Panc1 (cell line): Measurements from ENCODE around the gene ATP2B2.

Experiments used
- CTCF ChIP-seq: fragments of 450-650 bp; IDR thresholded peaks from 2 replicates; pipeline ENCODE4 v1.5.1; 2017; ENCODE audit warnings: mild to moderate bottlenecking
- POLR2AphosphoS5 ChIP-seq: IDR thresholded peaks from 2 replicates; pipeline ENCODE4 v1.6.1; 2012; ENCODE audit warnings: mild to moderate bottlenecking, low read depth, low read length, moderate library complexity
- TCF7L2 ChIP-seq: IDR thresholded peaks from 2 replicates; pipeline ENCODE4 v1.6.1; 2011; ENCODE audit warnings: mild to moderate bottlenecking, low read depth, low read length, inconsistent platforms

GRCh38 chr3:10459954-10460754, 45.2 kb downstream of the ATP2B2 start:
- no peak for TF ChIP-seq CTCF
- no peak for TF ChIP-seq TCF7L2
- no peak for TF ChIP-seq POLR2AphosphoS5
